Activated CD8-positive, alpha-beta T cell treated with anti-CD3 and anti-CD28 coated beads, Interleukin-2, amount 10 ng/mL, durations not matched to agents 7 days and 5 days (primary cell): Measurements from ENCODE around the gene HMGCR. TPM values are rescaled to one million over a fixed set of nuclear protein-coding genes. Genes with fewer than 3 reads are reported as not detected.

ENCODE experiments used
- ATAC-seq: fragments of 150-1000 bp; cut with Tn5 transposase; one replicate; pipeline ENCODE4 v1.10.0; 2021; ENCODE audit warnings: moderate library complexity
- CTCF ChIA-PET: fragments of 350-600 bp; sonication (Branson Sonifier 250); formaldehyde crosslinking; loops from one replicate; lab custom pipeline; 2021; ENCODE audit warnings: antibody characterized with exemption; lab: Charles Lee
- POLR2A ChIA-PET: fragments of 350-600 bp; sonication (Branson Sonifier 250); formaldehyde crosslinking; loops from one replicate; lab custom pipeline; 2021; ENCODE audit warnings: antibody characterized with exemption; lab: Charles Lee
- DNase-seq: peaks from one replicate; pipeline ENCODE4 v3.0.0-alpha.2; 2020
- H3K27ac Mint-ChIP-seq: one replicate; pipeline ENCODE4 v1.8.0; 2021; ENCODE audit warnings: mild to moderate bottlenecking, mixed read lengths
- H3K27me3 Mint-ChIP-seq: one replicate; pipeline ENCODE4 v1.8.0; 2021; ENCODE audit warnings: low read depth, mixed read lengths
- H3K36me3 Mint-ChIP-seq: one replicate; pipeline ENCODE4 v1.8.0; 2021; ENCODE audit warnings: low read depth, mixed read lengths
- H3K4me1 Mint-ChIP-seq: one replicate; pipeline ENCODE4 v1.8.0; 2021; ENCODE audit warnings: low read depth, mixed read lengths
- H3K4me3 Mint-ChIP-seq: one replicate; pipeline ENCODE4 v1.8.0; 2021; ENCODE audit warnings: mild to moderate bottlenecking, mixed read lengths
- H3K9me3 Mint-ChIP-seq: one replicate; pipeline ENCODE4 v1.8.0; 2022; ENCODE audit warnings: mixed read lengths; ENCODE audit not compliant: insufficient read depth
- total RNA-seq, 2 experiments: library from RNA; stranded (reverse); gene quantifications; one replicate each; pipeline ENCODE4 v1.2.3, GENCODE V29; 2021

Gene HMGCR
- total RNA-seq, 2 experiments from 2014 or later = 64.1 to 70.5 TPM

- peaks cover 45% of the 10 kb centered on the region for H3K36me3 Mint-ChIP-seq
- H3K4me3 Mint-ChIP-seq = no peak overlapping the region
- CTCF ChIA-PET = interaction anchor here (1.3 to 2.5 kb wide), 2 partner anchors 10 to 105 kb away, joined by 3 to 8 read pairs; partner anchors contain the start of gene ANKRD31
- ATAC-seq (no peak), DNase-seq (no peak)
- H3K27ac Mint-ChIP-seq = no peak overlapping the region
- H3K9me3 Mint-ChIP-seq = no peaks in the 10 kb centered on the region
- no peaks in the 10 kb centered on the region for H3K27me3 Mint-ChIP-seq
- POLR2A ChIA-PET = no interaction called here
- H3K4me1 Mint-ChIP-seq = peaks cover 37% of the 10 kb centered on the region
Measured at GRCh38 chr5:75341934-75342333, 4.9 kb downstream of the HMGCR start.

GRCh38 chr5:75342836-75343235 is 5.8 kb downstream of the HMGCR start:
- POLR2A ChIA-PET = no interaction called here
- Mint-ChIP-seq H3K4me1 (peaks cover 33% of the 10 kb centered on the region), H3K9me3 (no peaks in the 10 kb centered on the region), H3K4me3 (no peak overlapping the region), H3K36me3 (peaks cover 47% of the 10 kb centered on the region), H3K27me3 (no peaks in the 10 kb centered on the region), H3K27ac (no peak overlapping the region)
- CTCF ChIA-PET = interaction anchor here (2.5 kb wide), 1 partner anchor 106 kb away, joined by 8 read pairs; the partner anchor contains the start of gene ANKRD31
- ATAC-seq = no peak
- DNase-seq = no peak

- ChIA-PET POLR2A (no interaction called here), CTCF (interaction anchor here (0.8 kb wide), 1 partner anchor 264 kb away, joined by 3 read pairs; no protein-coding TSS in a partner anchor)
- ATAC-seq (no peak), DNase-seq (no peak)
- Mint-ChIP-seq H3K27ac (no peak overlapping the region), H3K4me3 (no peak overlapping the region), H3K36me3 (peaks cover 71% of the 10 kb centered on the region), H3K4me1 (peaks cover 22% of the 10 kb centered on the region), H3K27me3 (no peaks in the 10 kb centered on the region), H3K9me3 (no peaks in the 10 kb centered on the region)
Measured at GRCh38 chr5:75348241-75348640, 11.2 kb downstream of the HMGCR start.

DNA sequence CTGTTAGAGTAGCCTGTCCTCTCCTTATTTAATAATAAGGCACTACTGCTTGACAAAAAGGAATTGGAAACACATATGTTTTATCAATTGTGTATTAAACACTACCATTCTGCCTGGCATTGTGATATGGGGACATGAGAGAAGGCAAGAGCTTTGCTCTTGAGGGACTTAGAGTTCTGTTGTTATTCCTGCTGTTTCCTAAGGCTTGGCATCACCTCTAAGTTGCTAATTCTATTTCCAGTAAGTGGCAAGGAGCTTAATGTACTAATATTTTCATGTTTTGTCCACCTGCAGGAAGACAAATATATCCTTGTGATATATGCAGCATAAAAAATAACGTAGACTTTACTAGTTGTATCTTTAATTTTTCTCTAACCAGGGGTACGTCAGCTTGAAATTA is 12.6 kb downstream of the HMGCR start:
- Mint-ChIP-seq H3K4me1 (peaks cover 22% of the 10 kb centered on the region), H3K27me3 (no peaks in the 10 kb centered on the region), H3K27ac (no peak overlapping the region), H3K4me3 (no peak overlapping the region), H3K9me3 (no peaks in the 10 kb centered on the region), H3K36me3 (peaks cover 69% of the 10 kb centered on the region)
- DNase-seq = no peak
- ChIA-PET CTCF (interaction anchor here (0.8 kb wide), 1 partner anchor 13 kb away, joined by 3 read pairs; the partner anchor contains the start of gene HMGCR), POLR2A (no interaction called here)
- no peak for ATAC-seq

DNA sequence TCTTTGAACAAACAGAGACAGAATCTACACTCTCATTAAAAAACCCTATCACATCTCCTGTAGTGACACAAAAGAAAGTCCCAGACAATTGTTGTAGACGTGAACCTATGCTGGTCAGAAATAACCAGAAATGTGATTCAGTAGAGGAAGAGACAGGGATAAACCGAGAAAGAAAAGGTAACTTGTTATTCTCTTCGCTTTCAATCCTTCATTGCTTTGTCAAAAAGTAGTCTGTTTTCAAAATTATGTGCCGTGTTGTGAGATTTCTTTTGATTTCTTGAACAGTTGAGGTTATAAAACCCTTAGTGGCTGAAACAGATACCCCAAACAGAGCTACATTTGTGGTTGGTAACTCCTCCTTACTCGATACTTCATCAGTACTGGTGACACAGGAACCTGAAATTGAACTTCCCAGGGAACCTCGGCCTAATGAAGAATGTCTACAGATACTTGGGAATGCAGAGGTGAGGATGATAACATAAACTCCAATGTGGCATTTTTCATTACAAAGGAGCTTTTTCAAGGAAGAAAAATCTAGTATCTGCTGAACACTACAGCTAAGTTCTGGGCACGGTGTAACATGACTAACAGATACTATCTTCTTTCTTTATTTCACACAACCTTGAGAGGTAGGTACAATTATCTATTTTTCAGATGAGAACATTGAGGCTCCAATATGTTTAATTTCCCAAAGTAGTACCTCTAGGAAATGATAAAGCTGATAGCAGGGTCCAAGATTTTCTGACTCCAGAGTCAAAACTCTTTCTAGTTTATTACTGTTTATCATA is 14.3 kb downstream of the HMGCR start:
- peak overlapping the region; percentile 36 for H3K27ac Mint-ChIP-seq
- CTCF ChIA-PET = interaction anchor here (0.7 to 1.9 kb wide), 7 partner anchors 13 to 115 kb away, joined by 3 to 8 read pairs (median 3); partner anchors contain the start of genes ANKRD31 and HMGCR
- H3K27me3 Mint-ChIP-seq = no peaks in the 10 kb centered on the region
- POLR2A ChIA-PET = interaction anchor here (0.7 to 2.5 kb wide), 3 partner anchors 8 to 23 kb away, joined by 3 to 15 read pairs (median 3); partner anchors contain the start of gene HMGCR
- no peaks in the 10 kb centered on the region for H3K9me3 Mint-ChIP-seq
- peaks cover 64% of the 10 kb centered on the region for H3K36me3 Mint-ChIP-seq
- peaks cover 22% of the 10 kb centered on the region for H3K4me1 Mint-ChIP-seq
- no peak for DNase-seq
- no peak overlapping the region for H3K4me3 Mint-ChIP-seq
- peak; percentile 27 for ATAC-seq

GRCh38 chr5:75355236-75355635 is 18.2 kb downstream of the HMGCR start:
- DNase-seq (no peak), ATAC-seq (no peak)
- POLR2A ChIA-PET = no interaction called here
- H3K27me3 Mint-ChIP-seq = no peaks in the 10 kb centered on the region
- H3K27ac Mint-ChIP-seq = no peak overlapping the region
- H3K36me3 Mint-ChIP-seq = peaks cover 61% of the 10 kb centered on the region
- no peaks in the 10 kb centered on the region for H3K9me3 Mint-ChIP-seq
- CTCF ChIA-PET = no interaction called here
- no peak overlapping the region for H3K4me3 Mint-ChIP-seq
- peaks cover 16% of the 10 kb centered on the region for H3K4me1 Mint-ChIP-seq

GRCh38 chr5:75356719-75357118 is 19.7 kb downstream of the HMGCR start:
- DNase-seq = no peak
- H3K27ac Mint-ChIP-seq = no peak overlapping the region
- CTCF ChIA-PET = no interaction called here

GRCh38 chr5:75358117-75358516 is 21.1 kb downstream of the HMGCR start:
- no peaks in the 10 kb centered on the region for H3K9me3 Mint-ChIP-seq
- H3K36me3 Mint-ChIP-seq = peaks cover 55% of the 10 kb centered on the region
- CTCF ChIA-PET = no interaction called here
- no peaks in the 10 kb centered on the region for H3K27me3 Mint-ChIP-seq
- no peak overlapping the region for H3K27ac Mint-ChIP-seq
- H3K4me3 Mint-ChIP-seq = no peak overlapping the region
- POLR2A ChIA-PET = interaction anchor here (1.0 kb wide), 1 partner anchor 30 kb away, joined by 3 read pairs; no protein-coding TSS in a partner anchor
- H3K4me1 Mint-ChIP-seq = no peaks in the 10 kb centered on the region
- no peak for DNase-seq
- ATAC-seq = no peak

More at GRCh38 chr5:75356719-75357118, 19.7 kb downstream of the HMGCR start:
- POLR2A ChIA-PET = no interaction called here
- Mint-ChIP-seq H3K36me3 (peaks cover 53% of the 10 kb centered on the region), H3K9me3 (no peaks in the 10 kb centered on the region), H3K4me1 (peaks cover 1% of the 10 kb centered on the region), H3K27me3 (no peaks in the 10 kb centered on the region), H3K4me3 (no peak overlapping the region)
- ATAC-seq = no peak

DNA sequence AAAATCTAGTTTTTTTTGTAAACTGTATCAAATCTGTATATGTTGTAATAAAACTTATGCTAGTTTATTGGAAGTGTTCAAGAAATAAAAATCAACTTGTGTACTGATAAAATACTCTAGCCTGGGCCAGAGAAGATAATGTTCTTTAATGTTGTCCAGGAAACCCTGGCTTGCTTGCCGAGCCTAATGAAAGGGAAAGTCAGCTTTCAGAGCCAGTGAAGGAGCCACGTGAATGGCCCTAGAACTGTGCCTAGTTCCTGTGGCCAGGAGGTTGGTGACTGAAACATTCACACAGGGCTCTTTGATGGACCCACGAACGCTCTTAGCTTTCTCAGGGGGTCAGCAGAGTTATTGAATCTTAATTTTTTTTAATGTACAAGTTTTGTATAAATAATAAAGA is 24.3 kb downstream of the HMGCR start:
- H3K9me3 Mint-ChIP-seq = no peaks in the 10 kb centered on the region
- peaks cover 41% of the 10 kb centered on the region for H3K36me3 Mint-ChIP-seq
- ChIA-PET POLR2A (interaction anchor here (2.1 kb wide), 1 partner anchor 25 kb away, joined by 5 read pairs; the partner anchor contains the start of gene HMGCR), CTCF (interaction anchor here (1.9 kb wide), 1 partner anchor 21 kb away, joined by 4 read pairs; no protein-coding TSS in a partner anchor)
- no peaks in the 10 kb centered on the region for H3K27me3 Mint-ChIP-seq
- no peak overlapping the region for H3K27ac Mint-ChIP-seq
- no peak for ATAC-seq
- H3K4me1 Mint-ChIP-seq = no peaks in the 10 kb centered on the region
- no peak overlapping the region for H3K4me3 Mint-ChIP-seq
- DNase-seq = no peak

- peaks cover 32% of the 10 kb centered on the region for H3K36me3 Mint-ChIP-seq
- no peaks in the 10 kb centered on the region for H3K4me1 Mint-ChIP-seq
- ChIA-PET CTCF (no interaction called here), POLR2A (interaction anchor here (2.1 kb wide), 1 partner anchor 26 kb away, joined by 5 read pairs; the partner anchor contains the start of gene HMGCR)
- no peak for DNase-seq
- no peaks in the 10 kb centered on the region for H3K9me3 Mint-ChIP-seq
- no peak overlapping the region for H3K4me3 Mint-ChIP-seq
- no peak overlapping the region for H3K27ac Mint-ChIP-seq
- H3K27me3 Mint-ChIP-seq = no peaks in the 10 kb centered on the region
- ATAC-seq = no peak
Measured at GRCh38 chr5:75362474-75362975, 25.5 kb downstream of the HMGCR start.

- ChIA-PET POLR2A (interaction anchor here (0.6 to 2.1 kb wide), 2 partner anchors 26 to 294 kb away, joined by 3 to 5 read pairs; partner anchors contain the start of gene HMGCR), CTCF (no interaction called here)
Measured at GRCh38 chr5:75363111-75363510, 26.1 kb downstream of the HMGCR start.

More at GRCh38 chr5:75363111-75363510, 26.1 kb downstream of the HMGCR start:
- DNase-seq (no peak), ATAC-seq (no peak)
- Mint-ChIP-seq H3K9me3 (no peaks in the 10 kb centered on the region), H3K4me1 (no peaks in the 10 kb centered on the region), H3K27ac (no peak overlapping the region), H3K27me3 (no peaks in the 10 kb centered on the region), H3K4me3 (no peak overlapping the region), H3K36me3 (peaks cover 30% of the 10 kb centered on the region)
